Activated naive CD8-positive, alpha-beta T cell treated with anti-CD3 and anti-CD28 coated beads, Interleukin-2, amount 50 U/mL, for 24 hours (primary cell): ENCODE results near the gene CD44.
"Not testable (repeated sequence)": the region's sequence is repeated elsewhere in the genome, so short reads cannot be mapped to it uniquely, and the experiment has no call there.

Source experiments
- ATAC-seq: fragments of 150-1000 bp; cut with Tn5 transposase; one replicate; pipeline ENCODE4 v1.10.0; 2021
- DNase-seq: peaks from one replicate; pipeline ENCODE4 v3.0.0; 2021
- H3K27ac Mint-ChIP-seq: one replicate; pipeline ENCODE4 v1.8.0; 2021; ENCODE audit warnings: mild to moderate bottlenecking, mixed read lengths
- H3K27me3 Mint-ChIP-seq: one replicate; pipeline ENCODE4 v1.8.0; 2021; ENCODE audit warnings: mixed read lengths
- H3K36me3 Mint-ChIP-seq: one replicate; pipeline ENCODE4 v1.8.0; 2021; ENCODE audit warnings: low read depth, mixed read lengths
- H3K4me1 Mint-ChIP-seq: one replicate; pipeline ENCODE4 v1.8.0; 2021; ENCODE audit warnings: mixed read lengths
- H3K4me3 Mint-ChIP-seq: one replicate; pipeline ENCODE4 v1.8.0; 2021; ENCODE audit warnings: mild to moderate bottlenecking, moderate library complexity, mixed read lengths
- H3K9me3 Mint-ChIP-seq: one replicate; pipeline ENCODE4 v1.8.0; 2021; ENCODE audit warnings: mixed read lengths

CD44 gene

GRCh38 chr11:35106595-35106994, 32.4 kb upstream of the CD44 start:
- DNase-seq (no peak), ATAC-seq (no peak)
- H3K27me3 Mint-ChIP-seq, result no peaks in the 10 kb centered on the region
- H3K27ac Mint-ChIP-seq, result no peak overlapping the region
- H3K4me1 Mint-ChIP-seq, result peaks cover 47% of the 10 kb centered on the region
- no peak overlapping the region for H3K4me3 Mint-ChIP-seq
- peaks cover 6% of the 10 kb centered on the region for H3K9me3 Mint-ChIP-seq
- peaks cover 1% of the 10 kb centered on the region for H3K36me3 Mint-ChIP-seq

GRCh38 chr11:35107861-35108260, 31.1 kb upstream of the CD44 start:
- H3K4me1 Mint-ChIP-seq, result peaks cover 50% of the 10 kb centered on the region
- H3K27me3 Mint-ChIP-seq, result no peaks in the 10 kb centered on the region
- ATAC-seq (no peak), DNase-seq (no peak)
- H3K36me3 Mint-ChIP-seq, result peaks cover 1% of the 10 kb centered on the region
- peaks cover 6% of the 10 kb centered on the region for H3K9me3 Mint-ChIP-seq
- no peak overlapping the region for H3K4me3 Mint-ChIP-seq
- no peak overlapping the region for H3K27ac Mint-ChIP-seq

- H3K9me3 Mint-ChIP-seq, H3K27ac Mint-ChIP-seq, DNase-seq, H3K36me3 Mint-ChIP-seq, H3K27me3 Mint-ChIP-seq, H3K4me3 Mint-ChIP-seq, ATAC-seq: not testable (repeated sequence)
- H3K4me1 Mint-ChIP-seq, result peaks cover 50% of the 10 kb centered on the region
These were observed 30.6 kb upstream of the CD44 start for GRCh38 chr11:35108336-35108735.

- Mint-ChIP-seq H3K4me3 (no peak overlapping the region), H3K36me3 (peaks cover 1% of the 10 kb centered on the region), H3K9me3 (peaks cover 6% of the 10 kb centered on the region), H3K27ac (no peak overlapping the region), H3K4me1 (peaks cover 50% of the 10 kb centered on the region), H3K27me3 (no peaks in the 10 kb centered on the region)
- no peak for DNase-seq
- ATAC-seq, result no peak
These were observed 29.9 kb upstream of the CD44 start for GRCh38 chr11:35109041-35109440.

- Mint-ChIP-seq H3K27me3 (no peaks in the 10 kb centered on the region), H3K36me3 (peaks cover 1% of the 10 kb centered on the region), H3K9me3 (peaks cover 6% of the 10 kb centered on the region), H3K27ac (no peak overlapping the region), H3K4me1 (peaks cover 50% of the 10 kb centered on the region), H3K4me3 (no peak overlapping the region)
- ATAC-seq, result no peak
- no peak for DNase-seq
These were observed 29.1 kb upstream of the CD44 start for GRCh38 chr11:35109827-35110226.

- Mint-ChIP-seq H3K27me3 (no peaks in the 10 kb centered on the region), H3K9me3 (peaks cover 6% of the 10 kb centered on the region), H3K4me3 (no peak overlapping the region), H3K4me1 (peaks cover 44% of the 10 kb centered on the region), H3K36me3 (peaks cover 1% of the 10 kb centered on the region), H3K27ac (peak overlapping the region; percentile 25)
- no peak for ATAC-seq
- DNase-seq, result no peak
These were observed 27.6 kb upstream of the CD44 start for GRCh38 chr11:35111161-35112055.

GRCh38 chr11:35112056-35112845, 26.7 kb upstream of the CD44 start:
- Mint-ChIP-seq H3K4me3 (no peak overlapping the region), H3K27me3 (no peaks in the 10 kb centered on the region), H3K9me3 (peaks cover 6% of the 10 kb centered on the region), H3K27ac (no peak overlapping the region), H3K36me3 (peaks cover 1% of the 10 kb centered on the region), H3K4me1 (peaks cover 36% of the 10 kb centered on the region)
- ATAC-seq (no peak), DNase-seq (no peak)

GRCh38 chr11:35112846-35113105, 26.2 kb upstream of the CD44 start:
- no peaks in the 10 kb centered on the region for H3K27me3 Mint-ChIP-seq
- ATAC-seq (no peak), DNase-seq (no peak)
- peaks cover 33% of the 10 kb centered on the region for H3K4me1 Mint-ChIP-seq
- peaks cover 6% of the 10 kb centered on the region for H3K9me3 Mint-ChIP-seq
- H3K4me3 Mint-ChIP-seq, result no peak overlapping the region
- H3K36me3 Mint-ChIP-seq, result peaks cover 1% of the 10 kb centered on the region
- no peak overlapping the region for H3K27ac Mint-ChIP-seq

- Mint-ChIP-seq H3K4me1 (peaks cover 30% of the 10 kb centered on the region), H3K9me3 (no peaks in the 10 kb centered on the region), H3K27me3 (peaks cover 2% of the 10 kb centered on the region), H3K27ac (no peak overlapping the region), H3K36me3 (no peaks in the 10 kb centered on the region), H3K4me3 (no peak overlapping the region)
- no peak for DNase-seq
- ATAC-seq, result peak; percentile 28
These were observed 23.9 kb upstream of the CD44 start for GRCh38 chr11:35114906-35115687.

GRCh38 chr11:35115688-35116030, 23.3 kb upstream of the CD44 start:
- H3K27ac Mint-ChIP-seq, result no peak overlapping the region
- H3K27me3 Mint-ChIP-seq, result peaks cover 2% of the 10 kb centered on the region
- DNase-seq (no peak), ATAC-seq (no peak)
- H3K4me3 Mint-ChIP-seq, result no peak overlapping the region
- H3K9me3 Mint-ChIP-seq, result no peaks in the 10 kb centered on the region
- H3K36me3 Mint-ChIP-seq, result no peaks in the 10 kb centered on the region
- peaks cover 26% of the 10 kb centered on the region for H3K4me1 Mint-ChIP-seq

GRCh38 chr11:35116245-35116644, 22.7 kb upstream of the CD44 start:
- DNase-seq (no peak), ATAC-seq (no peak)
- Mint-ChIP-seq H3K27ac (no peak overlapping the region), H3K27me3 (peaks cover 2% of the 10 kb centered on the region), H3K4me3 (no peak overlapping the region), H3K9me3 (no peaks in the 10 kb centered on the region), H3K36me3 (no peaks in the 10 kb centered on the region), H3K4me1 (peaks cover 25% of the 10 kb centered on the region)

- H3K36me3 Mint-ChIP-seq, result no peaks in the 10 kb centered on the region
- no peak overlapping the region for H3K4me3 Mint-ChIP-seq
- peaks cover 26% of the 10 kb centered on the region for H3K4me1 Mint-ChIP-seq
- no peak overlapping the region for H3K27ac Mint-ChIP-seq
- ATAC-seq, result no peak
- H3K27me3 Mint-ChIP-seq, result peaks cover 2% of the 10 kb centered on the region
- H3K9me3 Mint-ChIP-seq, result no peaks in the 10 kb centered on the region
- no peak for DNase-seq
These were observed 22.0 kb upstream of the CD44 start for GRCh38 chr11:35116762-35117640.

- no peak overlapping the region for H3K4me3 Mint-ChIP-seq
- no peak for ATAC-seq
- no peaks in the 10 kb centered on the region for H3K36me3 Mint-ChIP-seq
- no peaks in the 10 kb centered on the region for H3K9me3 Mint-ChIP-seq
- H3K27me3 Mint-ChIP-seq, result peaks cover 2% of the 10 kb centered on the region
- no peak overlapping the region for H3K27ac Mint-ChIP-seq
- peaks cover 41% of the 10 kb centered on the region for H3K4me1 Mint-ChIP-seq
- DNase-seq, result no peak
These were observed 20.1 kb upstream of the CD44 start for GRCh38 chr11:35118906-35119305.

GRCh38 chr11:35121326-35121865, 17.6 kb upstream of the CD44 start:
- no peak for ATAC-seq
- H3K27me3 Mint-ChIP-seq, result peaks cover 2% of the 10 kb centered on the region
- no peak overlapping the region for H3K4me3 Mint-ChIP-seq
- no peaks in the 10 kb centered on the region for H3K36me3 Mint-ChIP-seq
- no peaks in the 10 kb centered on the region for H3K9me3 Mint-ChIP-seq
- peaks cover 55% of the 10 kb centered on the region for H3K4me1 Mint-ChIP-seq
- DNase-seq, result no peak
- no peak overlapping the region for H3K27ac Mint-ChIP-seq
